ENCODE data around the gene IL17RE.

DNA sequence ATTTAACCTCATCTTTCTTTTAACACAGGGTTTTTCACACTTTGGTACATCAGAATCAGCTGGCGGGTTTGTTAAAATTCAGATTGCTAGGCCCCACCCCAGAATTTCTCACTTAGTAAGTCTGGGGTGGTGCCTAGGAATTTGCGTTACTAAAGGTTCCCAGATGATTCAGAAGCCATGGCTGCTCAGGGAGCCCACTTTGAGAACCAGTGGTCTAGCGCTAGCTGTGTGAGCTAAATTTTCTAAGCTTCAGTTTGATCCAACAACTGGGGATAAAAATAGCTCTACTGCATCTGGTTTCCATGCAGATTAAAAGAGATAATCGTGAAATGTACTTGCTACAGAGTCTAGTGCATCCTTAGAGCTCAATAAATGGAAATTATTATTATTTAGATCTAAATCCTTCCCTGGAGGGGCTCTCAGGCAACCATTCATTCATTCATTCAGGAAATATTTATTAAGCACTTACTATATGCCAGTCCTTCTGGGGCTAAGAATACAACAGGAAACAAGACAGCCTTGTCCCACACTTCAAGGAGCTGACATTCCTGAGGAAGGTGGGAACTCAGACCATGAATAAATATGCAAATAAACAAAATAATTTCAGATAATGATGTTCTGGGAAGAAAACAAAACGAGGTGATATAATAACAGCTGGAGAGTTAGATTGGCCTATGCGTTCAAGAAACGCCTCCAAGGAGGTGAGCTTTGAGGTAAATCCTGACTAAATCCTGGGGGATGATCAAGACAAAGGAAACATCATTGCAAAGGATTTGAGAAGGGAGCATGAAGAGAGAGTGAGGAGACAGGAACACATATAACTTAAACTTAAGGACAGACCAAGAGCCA, 18.7 kb upstream of the IL17RE start:
- TF ChIP-seq, protein P1, sequence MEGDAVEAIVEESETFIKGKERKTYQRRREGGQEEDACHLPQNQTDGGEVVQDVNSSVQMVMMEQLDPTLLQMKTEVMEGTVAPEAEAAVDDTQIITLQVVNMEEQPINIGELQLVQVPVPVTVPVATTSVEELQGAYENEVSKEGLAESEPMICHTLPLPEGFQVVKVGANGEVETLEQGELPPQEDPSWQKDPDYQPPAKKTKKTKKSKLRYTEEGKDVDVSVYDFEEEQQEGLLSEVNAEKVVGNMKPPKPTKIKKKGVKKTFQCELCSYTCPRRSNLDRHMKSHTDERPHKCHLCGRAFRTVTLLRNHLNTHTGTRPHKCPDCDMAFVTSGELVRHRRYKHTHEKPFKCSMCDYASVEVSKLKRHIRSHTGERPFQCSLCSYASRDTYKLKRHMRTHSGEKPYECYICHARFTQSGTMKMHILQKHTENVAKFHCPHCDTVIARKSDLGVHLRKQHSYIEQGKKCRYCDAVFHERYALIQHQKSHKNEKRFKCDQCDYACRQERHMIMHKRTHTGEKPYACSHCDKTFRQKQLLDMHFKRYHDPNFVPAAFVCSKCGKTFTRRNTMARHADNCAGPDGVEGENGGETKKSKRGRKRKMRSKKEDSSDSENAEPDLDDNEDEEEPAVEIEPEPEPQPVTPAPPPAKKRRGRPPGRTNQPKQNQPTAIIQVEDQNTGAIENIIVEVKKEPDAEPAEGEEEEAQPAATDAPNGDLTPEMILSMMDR (IDR thresholded peaks at IDR 0.05), result no peak
- no peak for TF ChIP-seq POLR2A (IDR thresholded peaks at IDR 0.05)

Measured in lower leg skin (tissue), 3 donors.